ENCODE data around the gene PTPN6.
A peak's percentile ranks its signal among the peaks of the same experiment; 100 is the strongest.

The PTPN6 gene

DNA sequence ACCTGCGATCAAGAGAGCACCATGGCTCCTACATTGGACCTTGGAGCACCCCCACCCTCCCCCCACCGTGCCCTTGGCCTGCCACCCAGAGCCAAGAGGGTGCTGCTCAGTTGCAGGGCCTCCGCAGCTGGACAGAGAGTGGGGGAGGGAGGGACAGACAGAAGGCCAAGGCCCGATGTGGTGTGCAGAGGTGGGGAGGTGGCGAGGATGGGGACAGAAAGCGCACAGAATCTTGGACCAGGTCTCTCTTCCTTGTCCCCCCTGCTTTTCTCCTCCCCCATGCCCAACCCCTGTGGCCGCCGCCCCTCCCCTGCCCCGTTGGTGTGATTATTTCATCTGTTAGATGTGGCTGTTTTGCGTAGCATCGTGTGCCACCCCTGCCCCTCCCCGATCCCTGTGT, 9.4 kb upstream of the PTPN6 start:
- H3K36me3 ChIP-seq (replicated peaks): peaks cover 36% of the 10 kb centered on the region
- no peak for DNase-seq (ENCODE audit: low spot score in 2 of 2)
- H3K4me3 ChIP-seq: no peak overlapping the region
- no peaks in the 10 kb centered on the region for H3K27me3 ChIP-seq (ENCODE audit: low read depth)
- H3K4me1 ChIP-seq: peaks cover 20% of the 10 kb centered on the region
- H3K9me3 ChIP-seq: no peaks in the 10 kb centered on the region
- in situ Hi-C loops (cut with MboI; ENCODE audit: low sequenced_read_pairs): loop anchor here (5.0 to 10.0 kb wide), 2 partner anchors 74 to 173 kb away; partner anchors contain the start of gene TPI1

DNA sequence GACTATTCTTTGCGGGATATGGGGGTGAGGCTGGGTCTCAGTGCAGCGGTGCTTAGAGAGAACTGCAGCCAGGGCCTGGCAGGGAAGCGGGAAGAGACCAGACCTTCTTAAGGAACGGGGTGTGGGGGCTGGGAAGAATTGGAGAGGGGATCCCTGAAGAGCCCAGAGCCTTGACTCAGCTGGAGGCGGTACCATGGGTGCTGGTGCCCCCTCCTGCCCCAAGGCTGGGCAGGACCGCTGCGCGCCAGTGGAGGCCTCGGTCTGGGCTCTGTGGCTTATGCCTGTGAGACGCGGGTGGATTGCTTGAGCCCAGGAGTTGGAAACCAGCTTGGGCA, 8.9 kb upstream of the PTPN6 start:
- Histone ChIP-seq H3K4me3 (no peak overlapping the region), H3K9me3 (no peaks in the 10 kb centered on the region), H3K27me3 (ENCODE audit: low read depth) (no peaks in the 10 kb centered on the region), H3K36me3 (replicated peaks) (peaks cover 32% of the 10 kb centered on the region), H3K4me1 (peaks cover 18% of the 10 kb centered on the region)
- in situ Hi-C loops (cut with MboI; ENCODE audit: low sequenced_read_pairs): loop anchor here (5.0 to 10.0 kb wide), 2 partner anchors 75 to 173 kb away; partner anchors contain the start of gene TPI1
- no peak for DNase-seq (ENCODE audit: low spot score in 2 of 2)

DNA sequence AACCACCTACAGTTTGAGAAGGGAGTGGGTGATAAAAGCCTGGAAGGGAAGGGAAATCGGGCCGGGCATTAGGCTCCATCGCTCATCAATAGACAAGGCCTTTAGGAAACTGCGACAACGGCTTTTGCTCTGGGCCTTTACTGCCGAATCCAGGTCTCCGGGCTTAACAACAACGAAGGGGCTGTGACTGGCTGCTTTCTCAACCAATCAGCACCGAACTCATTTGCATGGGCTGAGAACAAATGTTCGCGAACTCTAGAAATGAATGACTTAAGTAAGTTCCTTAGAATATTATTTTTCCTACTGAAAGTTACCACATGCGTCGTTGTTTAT, 7.8 kb upstream of the PTPN6 start:
- DNase-seq (ENCODE audit: low spot score in 2 of 2): peak; percentile 89 to 91
- Histone ChIP-seq H3K27me3 (ENCODE audit: low read depth) (no peaks in the 10 kb centered on the region), H3K4me1 (peaks cover 16% of the 10 kb centered on the region), H3K9me3 (no peaks in the 10 kb centered on the region), H3K4me3 (peak overlapping the region; percentile 50), H3K36me3 (replicated peaks) (peaks cover 32% of the 10 kb centered on the region)
- in situ Hi-C loops (cut with MboI; ENCODE audit: low sequenced_read_pairs): loop anchor here (5.0 to 10.0 kb wide), 2 partner anchors 76 to 171 kb away; partner anchors contain the start of gene TPI1

DNA sequence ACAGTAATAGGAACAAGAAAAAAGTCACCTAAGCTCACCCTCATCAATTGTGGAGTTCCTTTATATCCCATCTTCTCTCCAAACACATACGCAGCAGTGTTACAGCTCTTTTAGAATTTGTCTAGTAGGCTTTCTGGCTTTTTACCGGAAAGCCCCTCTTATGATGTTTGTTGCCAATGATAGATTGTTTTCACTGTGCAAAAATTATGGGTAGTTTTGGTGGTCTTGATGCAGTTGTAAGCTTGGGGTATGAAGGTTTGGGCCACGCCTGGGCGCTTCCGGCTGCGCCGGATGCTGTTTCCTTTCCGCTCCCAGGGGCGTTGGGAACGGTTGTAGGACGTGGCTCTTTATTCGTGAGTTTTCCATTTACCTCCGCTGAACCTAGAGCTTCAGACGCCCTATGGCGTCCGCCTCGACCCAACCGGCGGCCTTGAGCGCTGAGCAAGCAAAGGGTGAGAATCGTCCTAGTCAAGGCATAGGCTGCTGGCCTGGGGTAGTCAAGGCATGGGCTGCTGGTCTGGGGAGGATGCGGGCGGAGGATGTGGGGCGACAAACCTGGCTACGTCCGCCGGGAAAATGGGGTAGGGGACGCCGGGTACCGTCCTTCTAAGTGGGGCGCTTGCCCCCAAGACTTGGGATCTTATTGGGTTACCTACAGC, 7.3 kb upstream of the PTPN6 start, which contains the start of the genes C12orf57 and RNU7-1:
Gene C12orf57, plus strand, starts transcription at position 301 of the 659 bp plus-strand sequence. Its CDS starts 100 bp downstream, at position 401.
Gene RNU7-1, plus strand, starts transcription at position 95 of the 659 bp plus-strand sequence.
- in situ Hi-C loops (cut with MboI; ENCODE audit: low sequenced_read_pairs): loop anchor here (5.0 to 10.0 kb wide), 2 partner anchors 77 to 171 kb away; partner anchors contain the start of gene TPI1
- Histone ChIP-seq H3K4me1 (peaks cover 16% of the 10 kb centered on the region), H3K36me3 (replicated peaks) (peaks cover 27% of the 10 kb centered on the region), H3K9me3 (no peaks in the 10 kb centered on the region), H3K27me3 (ENCODE audit: low read depth) (no peaks in the 10 kb centered on the region), H3K4me3 (peak within 1 kb of the TSS; percentile 50)
- peak; percentile 92 to 95 for DNase-seq (ENCODE audit: low spot score in 2 of 2)

DNA sequence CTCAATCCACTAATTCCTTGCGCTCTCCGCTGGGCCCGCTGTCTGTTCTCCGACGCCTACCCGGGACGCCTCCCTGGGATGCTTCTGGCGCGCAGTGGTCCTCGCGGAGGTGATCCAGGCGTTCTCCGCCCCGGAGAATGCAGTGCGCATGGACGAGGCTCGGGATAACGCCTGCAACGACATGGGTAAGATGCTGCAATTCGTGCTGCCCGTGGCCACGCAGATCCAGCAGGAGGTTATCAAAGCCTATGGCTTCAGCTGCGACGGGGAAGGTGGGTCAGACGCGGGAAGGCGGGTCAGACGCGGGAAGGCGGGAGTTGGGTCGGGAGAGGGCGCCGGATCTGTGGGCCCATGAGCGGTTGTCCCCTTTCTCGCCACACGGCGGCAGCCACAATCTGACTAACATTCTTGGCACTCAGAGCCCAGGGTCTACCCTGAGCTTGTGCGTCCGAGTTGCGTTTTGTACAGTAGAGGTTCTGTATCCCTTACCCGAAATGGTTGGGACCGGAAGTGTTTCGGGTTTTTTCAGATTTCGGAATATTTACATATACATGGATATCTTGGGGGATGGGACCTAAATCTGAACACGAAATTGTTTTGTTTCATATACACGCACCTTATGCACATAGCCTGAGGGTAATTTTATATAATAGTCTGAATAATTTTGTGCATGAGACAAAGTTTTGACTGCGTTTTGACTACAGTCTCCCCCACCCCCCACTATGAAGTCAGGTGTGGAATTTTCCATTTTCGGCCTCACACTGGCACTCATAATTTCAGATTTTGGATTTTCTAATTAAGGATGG, 6.6 kb upstream of the PTPN6 start:
- peaks cover 19% of the 10 kb centered on the region for H3K36me3 ChIP-seq (replicated peaks)
- no peaks in the 10 kb centered on the region for H3K9me3 ChIP-seq
- peak; percentile 93 to 95 for DNase-seq (ENCODE audit: low spot score in 2 of 2)
- in situ Hi-C loops (cut with MboI; ENCODE audit: low sequenced_read_pairs): loop anchor here (5.0 to 10.0 kb wide), 2 partner anchors 77 to 170 kb away; partner anchors contain the start of gene TPI1
- H3K4me1 ChIP-seq: peaks cover 16% of the 10 kb centered on the region
- peak overlapping the region; percentile 50 for H3K4me3 ChIP-seq
- H3K27me3 ChIP-seq (ENCODE audit: low read depth): no peaks in the 10 kb centered on the region

DNA sequence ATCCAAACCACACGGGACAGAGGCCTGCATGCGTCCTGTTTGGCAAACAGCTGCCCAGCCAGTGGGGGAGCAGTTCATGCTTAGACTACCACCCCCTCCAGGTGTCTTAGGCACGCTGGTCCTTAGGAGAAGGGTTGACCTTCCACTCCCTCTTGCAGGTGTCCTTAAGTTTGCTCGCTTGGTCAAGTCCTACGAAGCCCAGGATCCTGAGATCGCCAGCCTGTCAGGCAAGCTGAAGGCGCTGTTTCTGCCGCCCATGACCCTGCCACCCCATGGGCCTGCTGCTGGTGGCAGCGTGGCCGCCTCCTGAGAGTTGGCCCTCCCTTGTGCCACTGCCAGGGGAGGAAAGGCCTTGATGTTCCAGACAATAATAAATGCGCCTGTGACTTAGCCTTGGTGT, 5.5 kb upstream of the PTPN6 start:
- DNase-seq (ENCODE audit: low spot score in 2 of 2): no peak
- H3K4me3 ChIP-seq: no peak overlapping the region
- peaks cover 11% of the 10 kb centered on the region for H3K36me3 ChIP-seq (replicated peaks)
- H3K4me1 ChIP-seq: peaks cover 16% of the 10 kb centered on the region
- H3K9me3 ChIP-seq: no peaks in the 10 kb centered on the region
- in situ Hi-C loops (cut with MboI; ENCODE audit: low sequenced_read_pairs): loop anchor here (10.0 kb wide), 1 partner anchor 169 kb away; no protein-coding TSS in a partner anchor
- H3K27me3 ChIP-seq (ENCODE audit: low read depth): no peaks in the 10 kb centered on the region

DNA sequence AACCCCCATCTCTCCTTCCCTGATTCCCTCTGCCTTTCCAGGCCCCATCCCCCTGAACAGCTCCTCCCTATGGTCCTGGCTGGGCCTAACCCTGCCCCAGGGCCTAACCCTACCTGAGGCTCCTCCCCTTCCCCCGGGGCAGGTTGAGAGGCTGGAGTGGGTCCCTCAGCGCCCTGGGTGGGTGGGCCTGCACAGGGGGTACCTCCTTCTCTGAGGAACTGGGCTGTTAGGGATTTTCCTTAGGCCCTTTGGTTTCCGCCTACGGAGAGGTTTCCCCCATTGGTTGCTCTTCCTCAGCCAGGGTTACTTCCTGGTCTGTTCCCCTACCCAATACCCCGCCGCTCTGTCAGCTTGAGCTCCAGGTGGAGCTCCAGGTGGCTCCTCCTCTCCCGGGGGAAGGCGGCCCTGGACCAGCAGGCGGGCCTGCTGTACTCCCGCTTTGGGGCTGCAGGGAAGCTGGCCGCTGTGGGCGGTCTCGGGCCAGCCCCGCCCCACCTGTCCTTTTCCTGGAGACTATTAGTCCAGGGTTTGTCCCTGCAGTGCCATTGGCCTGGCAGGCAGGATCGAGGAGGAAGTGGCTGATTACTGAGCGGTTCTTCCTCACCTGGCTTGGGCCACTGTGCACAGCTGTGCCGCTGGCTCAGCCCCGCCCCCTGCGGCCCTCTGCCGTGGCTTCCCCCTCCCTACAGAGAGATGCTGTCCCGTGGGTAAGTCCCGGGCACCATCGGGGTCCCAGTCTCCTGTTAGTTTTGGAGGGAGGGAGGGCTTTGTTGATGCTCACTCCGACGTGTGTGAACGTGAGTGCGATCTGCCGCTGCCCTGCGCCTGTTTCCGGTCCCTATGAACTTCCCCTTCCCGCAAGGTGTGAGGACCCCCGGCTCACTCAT, 4.9 kb upstream of the PTPN6 start:
- in situ Hi-C loops (cut with MboI; ENCODE audit: low sequenced_read_pairs): loop anchor here (10.0 kb wide), 1 partner anchor 169 kb away; no protein-coding TSS in a partner anchor
- Histone ChIP-seq H3K27me3 (ENCODE audit: low read depth) (no peaks in the 10 kb centered on the region), H3K4me3 (no peak overlapping the region), H3K4me1 (peaks cover 16% of the 10 kb centered on the region), H3K36me3 (replicated peaks) (peaks cover 5% of the 10 kb centered on the region), H3K9me3 (no peaks in the 10 kb centered on the region)
- DNase-seq (ENCODE audit: low spot score in 2 of 2): peak in 1 of 2 experiments; percentile 77

DNA sequence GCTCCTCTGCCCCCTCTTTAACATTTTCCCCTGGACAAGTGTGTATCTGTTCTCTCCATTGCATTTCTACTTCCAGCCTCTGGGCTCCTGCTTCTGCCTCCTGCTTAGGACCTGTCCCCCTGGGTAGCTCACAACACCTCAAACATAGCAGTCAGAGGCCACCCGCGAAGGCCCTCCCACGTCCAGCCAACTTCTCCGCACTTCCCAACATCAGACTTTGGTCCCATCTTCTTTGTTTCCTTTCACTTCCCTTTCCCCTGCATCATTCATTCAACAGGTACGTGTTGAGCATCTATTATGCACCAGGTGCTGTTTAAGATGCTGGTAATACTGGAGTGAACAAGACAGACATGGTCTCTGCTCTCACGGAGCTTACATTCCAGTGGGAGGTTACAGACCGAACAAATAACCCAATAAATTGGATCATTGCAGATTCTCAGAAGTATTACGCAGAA, 4.2 kb upstream of the PTPN6 start:
- Histone ChIP-seq H3K4me1 (peaks cover 16% of the 10 kb centered on the region), H3K27me3 (ENCODE audit: low read depth) (no peaks in the 10 kb centered on the region), H3K4me3 (no peak overlapping the region), H3K9me3 (no peaks in the 10 kb centered on the region), H3K36me3 (replicated peaks) (no peaks in the 10 kb centered on the region; the same call in 1 of the 2 replicates)
- no peak for DNase-seq (ENCODE audit: low spot score in 2 of 2)
- in situ Hi-C loops (cut with MboI; ENCODE audit: low sequenced_read_pairs): loop anchor here (10.0 kb wide), 1 partner anchor 168 kb away; no protein-coding TSS in a partner anchor

DNA sequence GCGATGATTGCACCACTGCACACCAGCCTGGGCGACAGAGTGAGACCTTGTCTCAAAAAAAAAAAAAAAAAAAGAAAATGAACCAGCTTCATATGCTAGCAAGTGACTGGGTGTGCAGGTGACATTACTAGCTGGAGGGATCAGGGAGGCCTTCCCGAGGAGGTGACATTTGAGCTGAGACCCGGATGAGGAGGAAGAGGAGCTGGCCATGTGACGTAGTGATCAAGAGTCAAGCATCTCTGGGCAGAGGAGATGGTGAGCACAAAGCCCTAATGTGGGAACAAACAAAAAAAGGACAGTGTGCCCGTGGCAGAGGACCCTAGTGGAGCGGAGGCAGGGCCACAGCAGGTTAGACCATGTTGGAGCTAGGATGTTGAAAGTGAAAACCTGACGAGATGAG, 3.5 kb upstream of the PTPN6 start:
- Histone ChIP-seq H3K4me1 (peaks cover 16% of the 10 kb centered on the region), H3K9me3 (no peaks in the 10 kb centered on the region), H3K36me3 (replicated peaks) (no peaks in the 10 kb centered on the region; the same call in 1 of the 2 replicates), H3K27me3 (ENCODE audit: low read depth) (no peaks in the 10 kb centered on the region), H3K4me3 (no peak overlapping the region)
- DNase-seq (ENCODE audit: low spot score in 2 of 2): no peak
- in situ Hi-C loops (cut with MboI; ENCODE audit: low sequenced_read_pairs): loop anchor here (10.0 kb wide), 1 partner anchor 167 kb away; no protein-coding TSS in a partner anchor

DNA sequence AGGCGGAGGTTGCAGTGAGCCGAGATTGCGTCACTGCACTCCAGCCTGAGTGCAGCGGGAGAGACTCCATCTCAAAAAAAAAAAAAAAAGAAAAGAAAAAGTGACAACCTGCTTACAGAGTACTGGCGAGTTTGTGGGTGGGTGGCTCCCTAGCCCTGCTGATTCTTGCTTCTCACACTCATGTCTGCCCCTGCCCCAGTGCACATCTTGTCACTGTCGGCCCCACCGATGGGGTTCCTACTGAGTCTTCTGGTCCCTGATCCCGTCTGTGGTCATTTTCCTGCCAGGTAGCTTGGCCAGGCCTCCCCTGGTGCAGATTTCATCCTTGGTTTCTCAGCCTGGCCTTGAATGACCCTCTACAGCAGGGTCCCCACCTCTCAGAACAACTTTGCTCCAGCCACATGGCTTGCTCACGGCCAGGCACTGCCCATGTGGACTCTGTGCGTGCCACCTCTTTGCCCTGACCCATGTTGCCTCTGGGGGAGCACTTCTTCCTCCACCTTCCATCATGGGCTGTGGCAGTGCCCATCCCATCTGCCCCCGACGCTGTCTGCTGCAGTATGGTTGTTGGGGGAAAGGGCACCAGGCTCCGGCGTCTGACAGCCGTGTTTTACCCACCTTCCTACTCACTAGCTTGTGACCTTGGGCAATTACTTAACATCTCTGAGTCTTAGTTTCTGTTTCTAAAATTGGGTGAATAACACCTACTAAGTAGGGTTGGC, 2.1 kb upstream of the PTPN6 start:
- no peak for DNase-seq (ENCODE audit: low spot score in 2 of 2)
- no peaks in the 10 kb centered on the region; the same call in 1 of the 2 replicates for H3K36me3 ChIP-seq (replicated peaks)
- H3K9me3 ChIP-seq: no peaks in the 10 kb centered on the region
- H3K4me1 ChIP-seq: peaks cover 10% of the 10 kb centered on the region
- no peaks in the 10 kb centered on the region for H3K27me3 ChIP-seq (ENCODE audit: low read depth)
- H3K4me3 ChIP-seq: no peak overlapping the region
- in situ Hi-C loops (cut with MboI; ENCODE audit: low sequenced_read_pairs): loop anchor here (10.0 kb wide), 1 partner anchor 166 kb away; no protein-coding TSS in a partner anchor

DNA sequence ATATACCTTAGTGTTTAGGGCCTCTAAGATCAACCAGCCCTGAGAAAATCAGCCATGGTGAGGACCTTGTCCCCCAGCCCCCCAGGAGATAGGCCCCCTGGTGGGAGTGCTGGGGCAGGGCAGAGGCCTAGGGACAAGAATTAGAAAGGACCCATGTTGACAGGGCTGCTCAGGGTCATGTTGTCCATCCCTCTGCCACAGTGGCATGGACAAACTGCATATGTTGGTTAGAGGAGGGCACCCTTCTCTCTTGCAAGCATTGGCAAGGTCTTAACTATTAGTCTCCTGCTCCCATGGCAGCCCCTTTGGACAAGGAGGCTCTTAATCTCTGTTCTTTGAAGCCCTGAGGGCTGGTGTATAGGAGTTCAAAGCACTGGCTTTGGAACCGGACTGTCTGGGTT, 755 bp upstream of the PTPN6 start:
- Histone ChIP-seq H3K36me3 (replicated peaks) (no peaks in the 10 kb centered on the region; the same call in 1 of the 2 replicates), H3K4me1 (peaks cover 3% of the 10 kb centered on the region), H3K27me3 (ENCODE audit: low read depth) (no peaks in the 10 kb centered on the region), H3K9me3 (no peaks in the 10 kb centered on the region), H3K4me3 (no peak overlapping the region)
- no peak for DNase-seq (ENCODE audit: low spot score in 2 of 2)
- in situ Hi-C loops (cut with MboI; ENCODE audit: low sequenced_read_pairs): no loop called here

DNA sequence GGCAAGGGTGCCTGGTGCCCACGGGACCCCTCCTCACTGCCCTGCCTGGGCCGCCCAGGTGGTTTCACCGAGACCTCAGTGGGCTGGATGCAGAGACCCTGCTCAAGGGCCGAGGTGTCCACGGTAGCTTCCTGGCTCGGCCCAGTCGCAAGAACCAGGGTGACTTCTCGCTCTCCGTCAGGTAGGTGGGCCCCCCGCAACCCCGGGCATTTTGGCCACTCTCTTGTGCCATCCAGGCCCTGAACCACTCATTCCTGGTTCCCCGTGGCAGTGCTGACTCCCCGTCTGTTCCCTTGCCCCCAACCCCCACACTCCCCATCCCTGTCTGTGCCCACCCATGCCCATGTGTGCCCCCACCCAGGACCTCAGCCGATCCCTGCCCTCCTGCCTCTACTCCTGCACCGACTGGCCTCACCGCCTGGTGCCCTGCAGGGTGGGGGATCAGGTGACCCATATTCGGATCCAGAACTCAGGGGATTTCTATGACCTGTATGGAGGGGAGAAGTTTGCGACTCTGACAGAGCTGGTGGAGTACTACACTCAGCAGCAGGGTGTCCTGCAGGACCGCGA, 480 bp downstream of the PTPN6 start:
- Histone ChIP-seq H3K4me1 (no peaks in the 10 kb centered on the region), H3K9me3 (no peaks in the 10 kb centered on the region), H3K4me3 (no peak overlapping the region), H3K27me3 (ENCODE audit: low read depth) (no peaks in the 10 kb centered on the region), H3K36me3 (replicated peaks) (no peaks in the 10 kb centered on the region)
- in situ Hi-C loops (cut with MboI; ENCODE audit: low sequenced_read_pairs): no loop called here
- DNase-seq (ENCODE audit: low spot score in 2 of 2): no peak

Data from HAP-1 (cell line).